HG03520 (cell line): Measurements from ENCODE around the gene DAAM1.

ENCODE experiments used
- ATAC-seq: cut with Tn5 transposase; IDR thresholded peaks from one replicate; pipeline ENCODE4 v1.9.1; 2021; ENCODE audit warnings: mild to moderate bottlenecking, moderate library complexity; ENCODE audit not compliant: unreplicated experiment

Gene DAAM1

DNA sequence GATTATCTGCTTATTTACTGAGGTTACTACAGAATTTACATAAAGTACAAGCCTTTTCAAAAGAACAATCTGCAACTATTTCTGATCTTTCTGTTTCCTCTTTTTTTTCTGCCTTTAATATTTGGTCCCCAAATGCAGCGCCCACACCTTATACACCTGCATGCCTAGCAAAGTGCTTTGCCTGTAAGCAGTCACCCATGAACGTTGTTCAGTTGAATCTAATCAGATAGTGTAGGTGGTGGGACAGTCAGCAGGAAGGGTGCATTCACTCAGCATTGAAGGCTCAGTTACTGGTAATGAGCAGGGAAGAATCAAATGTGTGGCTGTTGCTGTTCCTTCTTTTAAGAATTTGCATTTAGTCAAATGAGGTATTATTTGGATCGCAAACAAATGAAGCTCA is 168.3 kb downstream of the DAAM1 start:
- ATAC-seq = peak; percentile 40

DNA sequence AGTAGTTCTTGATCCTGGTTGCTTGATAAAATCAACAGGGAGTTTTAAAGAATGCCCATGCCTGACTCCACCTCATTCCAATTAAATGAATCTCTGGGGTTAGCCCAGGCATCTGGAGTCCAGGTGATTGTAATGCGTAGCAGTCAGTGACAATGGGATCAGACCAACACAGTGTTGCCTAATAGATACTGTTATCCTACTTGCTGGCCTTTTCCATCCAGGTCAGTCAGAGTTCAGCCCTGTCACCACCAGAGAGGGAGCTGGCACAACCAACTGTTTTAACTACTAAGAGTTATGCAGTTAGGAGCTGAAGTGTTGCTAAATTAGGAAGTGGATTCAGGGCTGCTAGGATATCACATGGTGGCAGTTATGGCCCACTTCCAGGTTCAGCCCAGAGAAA is 169.6 kb downstream of the DAAM1 start:
- ATAC-seq = no peak

DNA sequence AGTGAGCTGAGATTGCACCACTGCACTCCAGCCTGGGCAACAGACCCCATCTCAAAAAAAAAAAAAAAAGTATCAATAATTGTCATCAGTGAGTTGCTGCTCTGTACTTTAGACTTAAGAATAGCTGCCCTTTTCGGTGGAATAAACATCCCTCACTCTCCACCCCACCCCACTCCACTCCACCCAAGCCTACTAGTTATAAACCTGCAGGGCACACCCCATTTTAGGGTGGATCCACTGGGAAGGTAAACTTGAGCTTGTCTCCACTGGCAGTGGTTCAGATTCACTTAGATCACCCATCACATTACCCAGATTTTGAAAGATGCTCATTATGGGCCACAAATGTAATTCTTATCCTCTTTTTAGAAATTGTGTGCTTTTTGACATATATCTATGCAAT is 170.3 kb downstream of the DAAM1 start:
- no peak for ATAC-seq

DNA sequence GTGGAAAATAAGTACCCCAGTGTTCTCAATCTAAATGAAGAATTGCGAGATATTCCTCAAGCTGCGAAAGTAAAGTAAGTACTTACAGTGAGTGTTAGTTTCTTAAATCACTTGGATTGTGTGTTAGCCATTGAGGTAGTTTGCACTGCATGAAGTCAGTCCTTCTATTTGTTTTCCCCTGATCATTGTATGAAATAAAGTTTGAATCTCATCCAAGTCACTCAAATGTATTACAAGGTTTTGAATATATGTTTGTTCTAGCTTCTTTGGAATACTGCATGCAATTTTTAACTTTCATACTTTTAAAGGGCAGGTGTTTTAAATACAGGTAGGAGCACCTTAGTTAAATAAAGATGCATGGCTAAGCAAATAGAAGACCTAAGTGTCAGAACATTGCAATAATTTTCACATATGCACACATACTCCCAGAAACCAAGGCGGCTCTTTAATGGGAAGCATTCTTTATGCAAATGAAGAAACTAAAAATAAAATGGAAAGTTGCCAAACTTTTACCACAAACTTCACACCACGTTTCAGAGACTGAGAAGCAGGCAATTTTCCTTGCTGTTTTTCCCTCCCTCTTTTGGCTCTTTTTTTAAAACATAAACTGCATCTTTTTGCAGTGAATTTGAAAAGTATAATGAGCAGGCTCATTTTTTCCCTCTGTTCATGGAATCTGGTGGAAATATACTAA is 171.1 kb downstream of the DAAM1 start:
- no peak for ATAC-seq

DNA sequence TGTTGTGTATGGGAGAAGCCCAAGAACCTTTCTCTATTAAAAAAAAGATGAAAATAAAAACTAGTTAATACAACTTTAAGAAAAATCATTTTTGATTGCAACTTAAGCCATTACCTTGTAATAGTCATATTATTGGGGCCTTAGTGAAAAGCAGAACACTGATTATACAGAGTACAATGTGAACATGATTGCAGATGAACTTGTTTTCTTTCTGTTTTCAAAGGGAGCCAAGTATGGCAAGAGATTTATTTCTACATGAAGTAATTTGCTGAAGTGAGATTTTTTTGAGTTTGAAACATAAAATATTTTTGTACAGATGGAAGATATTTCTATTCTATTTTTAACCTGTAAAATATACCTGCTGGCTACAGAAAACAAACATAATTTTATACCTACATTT is 171.8 kb downstream of the DAAM1 start:
- ATAC-seq = no peak

DNA sequence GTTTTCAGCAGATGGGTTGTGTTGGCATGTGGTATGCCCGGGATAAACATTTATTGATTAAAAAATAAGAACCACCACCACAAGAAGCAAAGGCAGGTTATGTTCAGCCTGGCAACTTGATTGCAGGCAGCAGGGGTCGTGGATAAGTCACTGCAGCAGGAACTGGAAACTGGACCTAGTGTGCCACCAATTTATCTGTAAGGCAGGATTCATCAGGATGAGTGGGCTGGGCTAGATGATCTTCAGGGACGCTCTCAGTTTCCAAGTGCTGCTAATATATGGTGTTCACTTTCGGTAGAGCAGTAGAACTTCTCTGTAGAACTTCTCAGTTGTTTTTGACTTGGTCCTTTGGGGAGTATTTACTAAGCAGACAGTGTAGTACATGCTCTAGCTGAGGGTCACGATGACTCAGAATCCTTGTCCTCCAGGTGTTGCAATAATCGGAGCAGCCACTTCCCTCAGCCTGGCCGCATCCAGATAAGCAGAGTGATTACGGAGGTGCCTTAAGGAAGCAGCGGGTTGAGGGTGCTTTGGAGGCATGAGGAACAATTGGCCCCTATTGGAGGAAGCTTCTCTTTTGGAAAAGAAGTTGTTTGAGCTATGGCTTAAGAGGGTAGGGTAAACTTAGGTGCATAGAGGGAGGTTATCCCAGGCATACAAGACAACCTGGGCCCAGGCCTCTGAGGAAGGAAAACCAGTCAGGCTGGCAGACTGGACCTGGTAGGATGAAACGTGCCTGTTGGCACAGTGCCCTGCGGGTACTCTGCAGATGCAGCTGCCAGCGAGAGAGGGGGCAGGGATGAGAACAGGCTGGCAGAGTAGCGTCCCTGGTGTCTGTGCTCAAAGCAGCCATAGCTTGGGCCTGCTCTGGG is 172.7 kb downstream of the DAAM1 start:
- ATAC-seq = no peak

DNA sequence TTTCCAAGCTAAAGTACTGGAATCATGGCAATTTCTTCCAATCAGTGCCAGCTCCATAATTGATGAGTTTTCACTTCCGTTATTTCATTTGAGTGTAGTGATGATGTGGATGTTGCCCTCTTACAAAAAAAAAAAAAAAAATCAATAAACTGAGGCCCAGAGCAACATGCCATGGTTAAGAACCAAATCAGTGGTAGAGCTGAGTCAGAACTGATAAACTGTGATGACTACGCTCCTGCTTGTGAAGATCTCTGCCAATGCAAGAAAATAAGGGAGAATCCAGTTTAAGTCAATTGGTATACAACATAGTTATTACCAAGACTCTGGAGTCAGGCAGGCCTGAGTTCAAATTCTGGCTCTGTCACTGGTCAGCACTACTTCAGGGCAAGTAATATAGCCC is 174.0 kb downstream of the DAAM1 start:
- no peak for ATAC-seq

DNA sequence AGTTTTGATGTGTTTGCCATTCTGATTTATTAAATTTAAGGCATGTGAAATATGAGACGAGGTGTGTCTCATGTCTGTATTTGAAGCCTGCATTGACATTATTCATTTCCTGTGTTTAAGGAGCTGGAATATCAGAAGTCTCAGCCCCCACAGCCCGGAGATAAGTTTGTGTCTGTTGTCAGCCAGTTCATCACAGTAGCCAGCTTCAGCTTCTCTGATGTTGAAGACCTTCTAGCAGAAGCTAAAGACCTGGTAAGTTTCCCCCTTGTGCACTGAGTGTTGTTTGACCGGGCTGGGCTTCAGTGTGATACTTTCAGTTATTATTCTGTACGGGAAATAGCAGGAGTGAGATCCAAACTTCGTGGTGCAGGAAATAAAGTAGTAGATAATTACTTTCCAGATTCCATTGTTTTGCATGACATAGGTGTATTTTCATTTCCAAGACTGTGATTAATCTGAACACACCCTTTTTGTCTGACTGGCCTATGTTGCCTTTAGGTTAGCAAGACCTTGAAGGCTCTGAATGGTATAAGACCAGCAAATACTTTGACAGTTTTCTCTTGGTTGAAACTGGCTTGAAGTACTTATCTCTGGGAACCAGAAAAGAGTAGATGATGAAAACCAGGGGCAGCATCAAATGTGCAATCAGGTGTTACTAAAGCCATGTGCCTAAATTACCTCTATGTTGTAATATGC is 175.2 kb downstream of the DAAM1 start:
- no peak for ATAC-seq

DNA sequence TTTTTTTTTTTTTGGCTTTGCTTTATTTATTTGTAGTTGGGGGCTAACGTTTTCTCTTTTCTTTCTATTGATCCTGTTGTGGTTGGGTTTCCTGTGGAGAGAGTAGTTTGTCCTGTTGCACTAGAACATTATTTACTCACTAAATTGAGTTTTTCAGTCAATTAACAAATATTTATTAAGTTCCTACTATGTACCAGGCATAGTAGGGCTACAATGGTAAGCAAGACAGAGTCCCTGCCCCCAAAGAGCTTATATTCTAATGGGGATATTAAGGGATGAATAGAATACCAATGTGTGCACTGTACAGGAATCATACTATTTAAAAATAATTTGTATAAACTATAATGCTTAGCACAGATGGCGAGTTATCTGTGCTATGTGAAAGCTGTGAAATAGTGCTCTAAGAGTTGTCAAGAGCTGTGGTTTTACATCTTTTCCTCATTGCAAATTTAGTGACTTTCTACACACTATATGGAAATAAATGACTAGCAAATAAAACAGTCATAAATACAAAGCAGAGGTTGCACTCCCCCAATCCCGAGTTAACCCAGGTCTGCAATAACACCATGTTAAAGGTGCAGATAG is 181.8 kb downstream of the DAAM1 start:
- ATAC-seq = no peak

DNA sequence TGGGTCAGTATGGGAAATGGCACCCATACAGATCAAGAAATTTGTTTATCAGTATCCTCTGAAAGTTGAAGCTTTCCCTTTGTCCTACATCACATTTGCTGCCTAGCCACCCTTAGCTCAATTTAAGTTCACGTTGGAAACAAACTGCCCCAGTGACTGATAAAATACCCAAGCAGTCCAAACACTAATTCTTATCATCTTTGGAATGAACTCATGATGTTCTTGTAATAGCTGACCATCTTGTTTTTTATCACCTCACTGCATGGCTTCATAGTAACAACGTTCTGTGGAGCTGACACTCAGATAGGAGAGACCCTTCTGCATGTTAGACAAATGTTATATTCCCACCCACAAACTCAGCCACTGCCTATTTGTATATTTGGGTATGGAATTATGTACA is 183.3 kb downstream of the DAAM1 start:
- ATAC-seq = no peak

DNA sequence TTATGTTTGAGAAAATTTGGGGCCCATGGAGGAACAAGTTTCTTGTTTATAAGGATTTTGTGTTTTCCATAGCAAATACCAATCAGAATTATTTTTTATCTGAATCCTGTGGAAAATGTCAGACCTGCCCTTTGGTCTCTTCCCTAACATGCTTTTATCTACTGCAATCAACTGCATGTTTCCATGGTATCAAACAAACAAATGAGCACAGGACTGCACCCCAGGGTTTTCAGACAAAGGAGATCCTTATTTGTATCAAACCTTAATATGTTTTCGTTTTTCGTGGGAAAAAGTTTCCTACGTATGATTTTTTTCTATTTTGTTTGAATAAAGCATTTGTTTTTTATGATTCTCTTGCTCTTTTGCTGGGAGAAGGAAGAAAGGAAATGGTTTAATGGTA is 185.6 kb downstream of the DAAM1 start:
- no peak for ATAC-seq

DNA sequence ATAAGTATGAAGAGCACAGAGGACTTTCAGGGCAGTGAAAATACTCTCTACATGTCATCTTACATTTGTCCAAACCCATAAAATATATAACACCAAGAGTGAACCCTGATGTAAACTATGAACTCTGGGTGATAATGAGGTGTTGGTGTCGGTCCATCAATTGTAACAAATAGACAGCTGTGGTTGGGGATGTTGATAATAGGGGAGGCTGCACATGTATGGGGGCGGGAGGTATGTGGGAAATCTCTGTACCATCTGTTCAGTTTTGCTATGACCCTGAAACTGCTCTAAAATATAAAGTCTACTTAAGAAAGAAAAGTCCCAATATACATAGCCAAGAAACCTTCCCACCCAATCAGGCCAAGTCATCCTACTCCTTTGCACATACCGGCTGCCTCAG is 188.2 kb downstream of the DAAM1 start:
- no peak for ATAC-seq

DNA sequence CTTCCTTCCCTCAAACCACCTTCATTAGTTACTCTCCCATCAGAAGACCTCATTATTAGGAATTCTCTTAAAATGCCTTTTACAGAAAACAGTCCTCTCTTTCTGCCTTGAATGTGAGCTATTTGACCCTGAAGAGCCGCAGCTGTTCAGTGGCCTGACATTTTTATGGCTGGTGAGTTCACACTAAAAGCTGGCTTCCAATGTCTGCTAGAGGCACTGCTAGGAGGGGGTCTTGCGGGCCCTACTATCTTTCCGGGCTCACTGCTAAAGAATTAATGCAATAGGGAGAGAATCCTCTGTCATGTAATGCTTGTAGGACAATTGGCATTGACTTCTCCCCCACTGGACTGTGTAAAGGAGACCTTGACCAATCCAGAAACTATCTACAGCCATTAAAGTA is 189.0 kb downstream of the DAAM1 start:
- ATAC-seq = no peak

DNA sequence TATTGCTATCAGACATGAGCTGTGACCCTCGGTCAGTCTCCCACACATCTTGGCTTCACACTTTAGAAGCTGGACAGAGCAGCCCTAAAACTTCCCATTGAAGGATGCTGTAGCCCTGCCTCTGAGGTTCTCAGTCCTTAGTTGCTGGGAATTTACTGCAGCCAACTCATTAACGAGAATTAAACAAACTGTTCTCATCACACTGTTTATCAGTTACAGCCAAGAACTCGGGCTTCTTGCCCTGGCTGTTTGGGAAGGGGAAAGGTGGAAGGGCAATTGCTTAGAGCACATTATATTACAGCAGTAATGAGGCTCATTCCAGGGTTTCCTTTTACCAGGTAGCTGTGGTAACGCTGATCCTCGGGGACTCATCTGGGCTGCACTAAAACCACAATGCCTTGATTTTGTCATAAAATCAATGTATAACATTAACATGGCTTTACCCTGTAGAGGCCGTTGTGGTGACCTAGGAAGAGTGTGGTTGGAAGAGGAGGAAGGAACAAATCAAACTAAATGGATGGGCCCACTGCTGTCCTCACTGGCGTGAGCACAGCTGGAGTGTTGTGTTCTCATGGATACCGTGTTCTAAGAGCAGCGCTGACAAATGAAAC is 189.6 kb downstream of the DAAM1 start:
- ATAC-seq = no peak

DNA sequence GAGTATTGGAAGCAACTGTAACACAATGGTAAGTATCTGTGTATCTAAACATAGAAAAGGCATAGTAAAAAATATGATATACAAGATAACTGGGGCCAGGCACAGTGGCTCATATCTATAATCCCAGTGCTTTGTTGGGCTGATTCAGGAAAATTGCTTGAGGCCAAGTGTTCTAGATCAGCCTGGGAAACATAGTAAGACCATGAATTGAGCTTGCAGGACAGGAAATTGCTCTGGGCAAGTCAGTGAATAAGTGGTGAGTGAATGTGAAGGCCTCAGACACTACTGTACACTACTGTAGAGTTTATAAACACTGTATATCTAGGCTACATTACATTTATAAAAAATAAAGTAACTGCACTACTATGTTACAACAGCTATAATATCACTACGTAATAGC is 201.5 kb downstream of the DAAM1 start:
- ATAC-seq = no peak

DNA sequence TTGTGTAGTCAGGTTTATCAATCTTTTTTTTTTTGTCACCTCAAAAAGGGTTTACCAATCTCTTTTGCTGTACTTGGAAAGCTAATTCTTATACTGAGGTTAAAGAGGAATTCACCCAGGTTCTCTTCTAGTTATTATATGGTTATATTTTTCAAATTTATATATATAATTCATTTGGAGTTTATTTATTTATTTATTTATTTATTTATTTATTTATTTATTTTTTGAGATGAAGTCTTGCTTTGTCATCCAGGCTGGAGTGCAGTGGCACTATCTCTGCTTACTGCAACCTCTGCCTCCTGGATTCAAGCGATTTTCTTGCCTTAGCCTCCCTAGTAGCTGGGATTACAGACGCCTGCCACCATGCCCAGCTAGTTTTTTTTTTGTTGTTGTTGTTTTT is 202.9 kb downstream of the DAAM1 start:
- no peak for ATAC-seq

DNA sequence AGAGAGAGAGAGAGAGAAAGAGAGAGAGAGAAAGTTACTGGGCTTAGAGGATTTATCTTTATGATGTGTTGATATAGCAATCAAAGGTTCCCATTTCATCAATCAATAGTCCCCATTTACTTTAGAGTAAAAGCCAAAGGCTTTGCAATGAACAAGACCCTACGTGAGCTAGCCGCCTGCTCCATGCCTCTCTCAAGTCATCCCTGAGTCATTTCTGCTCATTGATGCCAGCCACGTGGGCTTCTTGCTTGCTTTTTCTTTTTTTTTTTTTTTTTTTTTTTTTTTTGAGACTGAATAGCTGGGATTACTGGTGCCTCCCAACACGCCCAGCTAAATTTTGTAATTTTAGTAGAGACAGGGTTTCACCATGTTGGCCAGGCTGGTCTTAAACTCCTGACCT is 205.8 kb downstream of the DAAM1 start:
- no peak for ATAC-seq

DNA sequence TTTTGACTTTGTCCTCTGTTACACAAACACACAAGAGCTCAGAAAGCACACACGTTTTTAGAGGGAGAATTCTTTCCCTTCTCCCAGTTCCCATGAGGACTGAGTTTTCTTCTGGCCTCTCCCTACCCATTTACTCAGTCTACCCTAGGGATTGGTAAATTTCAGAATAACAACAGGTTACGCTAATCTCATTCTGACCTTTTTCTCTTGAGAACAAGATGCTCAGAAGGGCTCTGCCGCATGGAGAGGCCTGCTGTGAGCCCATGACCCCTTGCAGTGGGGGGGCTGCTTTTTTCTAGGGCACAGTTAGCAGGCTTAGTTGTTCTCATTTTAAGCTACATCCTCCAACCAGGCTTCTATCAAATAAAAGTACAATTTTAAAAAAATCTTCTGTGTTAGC is 207.2 kb downstream of the DAAM1 start:
- no peak for ATAC-seq

DNA sequence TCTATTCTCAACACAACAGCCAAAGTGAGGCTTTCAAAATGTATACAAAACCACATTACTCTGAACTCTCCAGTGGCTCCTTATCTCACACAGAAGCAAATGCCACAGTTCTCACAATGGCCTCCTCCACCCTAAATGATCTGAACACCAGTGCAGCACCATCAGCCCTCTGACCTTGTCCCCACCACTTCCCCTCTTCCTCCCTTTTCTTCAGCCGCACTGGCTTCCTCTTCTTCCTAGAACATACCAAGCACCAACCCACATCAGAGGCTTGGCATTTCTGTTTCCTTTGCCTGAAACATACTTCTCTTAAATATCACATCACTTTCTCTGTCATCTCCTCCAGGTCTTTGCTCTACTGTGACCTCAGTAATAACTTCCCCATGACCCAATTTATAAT is 210.4 kb downstream of the DAAM1 start:
- ATAC-seq = no peak

DNA sequence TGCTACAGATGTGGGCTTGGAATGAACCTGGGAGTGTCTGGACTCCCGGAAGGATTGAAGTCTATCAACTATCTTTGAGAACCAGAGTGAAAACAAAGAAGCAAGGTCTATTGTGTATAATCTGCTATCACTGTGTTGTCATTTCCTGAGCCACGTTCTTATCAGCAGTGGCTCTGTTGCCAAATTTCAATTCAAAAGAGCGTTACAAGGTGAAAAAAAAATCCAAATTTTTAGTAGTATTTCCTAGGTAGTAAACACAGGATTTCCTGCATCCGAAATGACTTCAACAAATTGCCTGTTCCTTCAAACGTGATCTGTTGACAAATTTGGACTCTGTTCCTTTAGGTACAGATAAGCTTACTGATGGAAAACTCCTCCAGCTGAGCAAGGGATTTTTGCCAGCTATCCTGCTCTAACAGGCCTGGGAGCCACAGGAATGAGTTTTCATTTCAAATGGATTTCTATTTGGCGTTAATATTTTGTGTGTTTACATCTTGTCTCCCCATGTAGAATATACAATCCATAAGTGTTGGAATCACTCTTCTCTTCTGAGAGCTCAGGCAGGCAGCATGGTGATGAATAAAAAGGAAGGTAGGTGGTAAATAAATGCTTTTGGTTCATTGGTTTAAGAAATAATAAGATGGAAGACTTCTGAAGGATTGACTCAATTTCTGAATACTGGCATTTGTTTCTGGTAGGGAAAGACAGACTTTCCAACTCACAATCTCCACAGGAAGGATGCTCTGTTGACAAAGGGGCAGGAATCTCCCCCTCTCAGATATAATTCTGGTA is 218.2 kb downstream of the DAAM1 start:
- no peak for ATAC-seq
